HepG2 (cell line): ENCODE data around the gene UBE3D. TPM values are rescaled to one million over a fixed set of nuclear protein-coding genes. Genes with fewer than 3 reads are reported as not detected.

Experiments
- ATF1 ChIP-seq: IDR thresholded peaks from 2 replicates; pipeline ENCODE4 v1.6.1; 2016; ENCODE audit warnings: mild to moderate bottlenecking, control low read depth
- HIVEP1 ChIP-seq: sonication (generic); formaldehyde crosslinking; IDR thresholded peaks from 2 replicates; pipeline ENCODE4 v1.4.0; 2020; ENCODE audit warnings: mild to moderate bottlenecking, missing genetic modification reagents
- HNRNPK ChIP-seq: fragments of 200-400 bp; formaldehyde crosslinking; IDR thresholded peaks from 2 replicates; pipeline ENCODE4 v1.6.1; 2018; ENCODE audit warnings: low read length, low read depth, moderate library complexity, mild to moderate bottlenecking; ENCODE audit not compliant: poor library complexity, severe bottlenecking
- MAZ ChIP-seq, 2 experiments: sonication (generic) in 1 of 2; formaldehyde crosslinking in 1 of 2; IDR thresholded peaks; 2 replicates each; pipeline versions ENCODE4 v1.5.0 to v1.6.1; 2012 to 2020; ENCODE audit warnings: low read depth in 2 of 2, mild to moderate bottlenecking in 2 of 2, borderline replicate concordance in 1 of 2, improper control_type of control experiment in 1 of 2, low read length in 1 of 2, missing genetic modification reagents in 1 of 2, moderate library complexity in 1 of 2
- MED1 ChIP-seq: sonication (generic); formaldehyde crosslinking; IDR thresholded peaks from 2 replicates; pipeline ENCODE4 v1.4.0; 2020; ENCODE audit warnings: missing genetic modification reagents
- MTF1 ChIP-seq: sonication (generic); formaldehyde crosslinking; IDR thresholded peaks from 2 replicates; pipeline ENCODE4 v1.5.0; 2020; ENCODE audit warnings: missing genetic modification reagents
- NFIB ChIP-seq: sonication (generic); formaldehyde crosslinking; IDR thresholded peaks from 2 replicates; pipeline ENCODE4 v1.9.0; 2021; ENCODE audit warnings: missing genetic modification reagents, mild to moderate bottlenecking, borderline replicate concordance
- NFKB2 ChIP-seq: sonication (generic); formaldehyde crosslinking; IDR thresholded peaks from 2 replicates; pipeline ENCODE4 v1.4.0; 2020; ENCODE audit warnings: missing genetic modification reagents, borderline replicate concordance
- PCBP2 ChIP-seq: fragments of 200-400 bp; formaldehyde crosslinking; optimal IDR thresholded peaks from 2 replicates; pipeline ENCODE3; 2018; ENCODE audit warnings: low read length, low read depth; ENCODE audit not compliant: poor library complexity, severe bottlenecking
- RFX3 ChIP-seq: IDR thresholded peaks from 2 replicates; pipeline ENCODE4 v1.6.1; 2016; ENCODE audit warnings: missing biosample characterization, missing genetic modification reagents
- SP1 ChIP-seq, 2 experiments: fragments of 450-650 bp in 1 of 2; sonication (generic) in 1 of 2; formaldehyde crosslinking in 1 of 2; IDR thresholded peaks; 2 replicates each; pipeline versions ENCODE4 v1.4.0 to v1.6.1; 2016 to 2020; ENCODE audit warnings: missing genetic modification reagents in 1 of 2
- TCF7 ChIP-seq: sonication (generic); IDR thresholded peaks from 2 replicates; pipeline ENCODE4 v1.6.1; 2016; ENCODE audit warnings: antibody characterized with exemption, low read depth
- TMF1 ChIP-seq: sonication (generic); formaldehyde crosslinking; IDR thresholded peaks from 2 replicates; pipeline ENCODE4 v1.8.1; 2022; ENCODE audit warnings: low read depth, missing genetic modification reagents
- ZFP82 ChIP-seq: sonication (generic); formaldehyde crosslinking; IDR thresholded peaks from 2 replicates; pipeline ENCODE4 v1.5.1; 2020; ENCODE audit warnings: mild to moderate bottlenecking, missing genetic modification reagents, borderline replicate concordance
- ZNF253 ChIP-seq: sonication (generic); formaldehyde crosslinking; IDR thresholded peaks from 2 replicates; pipeline ENCODE4 v1.8.0; 2022; ENCODE audit warnings: mild to moderate bottlenecking, missing genetic modification reagents, borderline replicate concordance
- ZNF326 ChIP-seq: sonication (generic); formaldehyde crosslinking; IDR thresholded peaks from 2 replicates; pipeline ENCODE4 v1.4.0; 2020; ENCODE audit warnings: missing genetic modification reagents, borderline replicate concordance
- ZNF33B ChIP-seq: sonication (generic); formaldehyde crosslinking; IDR thresholded peaks from 2 replicates; pipeline ENCODE4 v1.5.1; 2020; ENCODE audit warnings: mild to moderate bottlenecking, missing genetic modification reagents
- ZNF564 ChIP-seq: sonication (generic); formaldehyde crosslinking; IDR thresholded peaks from 2 replicates; pipeline ENCODE4 v1.8.1; 2023; ENCODE audit warnings: mild to moderate bottlenecking, missing genetic modification reagents
- ZNF674 ChIP-seq: sonication (generic); formaldehyde crosslinking; IDR thresholded peaks from 2 replicates; pipeline ENCODE4 v1.5.0; 2020; ENCODE audit warnings: low read depth, mild to moderate bottlenecking, missing genetic modification reagents
- ZNF83 ChIP-seq: sonication (generic); formaldehyde crosslinking; IDR thresholded peaks from 2 replicates; pipeline ENCODE4 v1.4.0; 2020; ENCODE audit warnings: missing genetic modification reagents, mild to moderate bottlenecking, borderline replicate concordance
- ZSCAN29 ChIP-seq: sonication (generic); formaldehyde crosslinking; conservative IDR thresholded peaks from 2 replicates; pipeline ENCODE4 v1.4.0; 2020; ENCODE audit warnings: mild to moderate bottlenecking, missing genetic modification reagents
- ZSCAN9 ChIP-seq: IDR thresholded peaks from 2 replicates; pipeline ENCODE4 v1.6.1; 2016; ENCODE audit warnings: borderline replicate concordance
- polyA plus RNA-seq, 8 experiments: library from polyadenylated mRNA; depleted of rRNA in 3 of 8; stranded (reverse) in 7 of 8; unstranded in 1 of 8; fragments of >200 nt; fragmentation: Illumina TruSeq in 4 of 8; extraction: Trizol in 4 of 8; gene quantifications; 2 replicates each; pipeline versions ENCODE4 v1.2.1 to v1.2.3, GENCODE V29; 2011 to 2016; ENCODE audit warnings: low read depth in 4 of 8, missing spikeins in 1 of 8, mixed read lengths in 1 of 8; ENCODE audit not compliant: insufficient read depth in 1 of 8
- total RNA-seq, 5 experiments: library from RNA; depleted of rRNA; stranded (reverse); fragments of >200 nt; fragmentation: Illumina TruSeq; extraction: Trizol; gene quantifications; 2 replicates each; pipeline ENCODE4 v1.2.3, GENCODE V29; 2016; ENCODE audit warnings: low read depth in 1 of 5
- TF ChIP-seq, protein P1 (sequence below): sonication (generic); formaldehyde crosslinking; IDR thresholded peaks from 2 replicates; pipeline ENCODE4 v1.5.0; 2020; ENCODE audit warnings: missing genetic modification reagents, mild to moderate bottlenecking, borderline replicate concordance
- TF ChIP-seq, protein P2 (sequence below): sonication (generic); formaldehyde crosslinking; IDR thresholded peaks from 2 replicates; pipeline ENCODE4 v1.8.1; 2023; ENCODE audit warnings: missing genetic modification reagents, mild to moderate bottlenecking, borderline replicate concordance
- TF ChIP-seq, protein P3 (sequence below): sonication (generic); formaldehyde crosslinking; IDR thresholded peaks from 2 replicates; pipeline ENCODE4 v1.9.0; 2021; ENCODE audit warnings: missing genetic modification reagents, mild to moderate bottlenecking, borderline replicate concordance

Gene UBE3D
- total and polyA plus RNA-seq, 2 of the 13 experiments (the other 11 are each of a cell fraction or from before 2014, with no cell fraction given) = 5.1 to 11.4 TPM

DNA sequence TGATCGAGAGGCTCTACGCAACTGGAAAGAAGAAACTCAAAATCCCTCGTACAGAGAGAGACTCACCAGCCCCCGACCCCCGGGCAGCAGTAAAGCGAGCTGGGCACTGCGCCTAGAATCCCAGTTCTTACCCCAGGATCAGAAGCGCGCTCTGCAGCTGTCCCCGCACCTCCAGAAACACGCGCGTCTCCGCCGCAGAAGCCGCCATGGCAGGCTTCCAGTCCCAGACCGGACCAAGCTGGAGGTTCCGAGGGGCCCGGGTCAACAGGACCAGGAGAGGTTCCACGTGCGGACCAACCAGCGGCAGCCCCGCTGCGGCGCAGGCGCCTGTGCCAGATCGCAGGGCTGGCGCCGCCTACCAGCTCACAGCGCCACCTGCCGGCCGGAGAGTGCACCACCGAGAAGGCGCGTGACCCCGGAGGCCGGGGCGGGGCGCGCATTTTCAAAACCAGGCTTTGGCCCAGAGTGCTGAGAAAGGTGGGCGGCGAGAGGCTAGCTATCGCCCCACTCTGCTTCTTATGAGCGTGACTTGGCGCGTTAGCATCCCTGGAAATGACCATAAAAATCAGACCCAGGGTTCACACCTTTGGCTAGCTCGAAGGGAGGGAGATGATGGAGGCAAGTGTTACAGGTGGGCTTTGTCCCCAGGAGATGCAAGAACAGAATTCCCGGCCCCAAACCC, at the start of gene UBE3D (continued):
- TF ChIP-seq, protein P1, sequence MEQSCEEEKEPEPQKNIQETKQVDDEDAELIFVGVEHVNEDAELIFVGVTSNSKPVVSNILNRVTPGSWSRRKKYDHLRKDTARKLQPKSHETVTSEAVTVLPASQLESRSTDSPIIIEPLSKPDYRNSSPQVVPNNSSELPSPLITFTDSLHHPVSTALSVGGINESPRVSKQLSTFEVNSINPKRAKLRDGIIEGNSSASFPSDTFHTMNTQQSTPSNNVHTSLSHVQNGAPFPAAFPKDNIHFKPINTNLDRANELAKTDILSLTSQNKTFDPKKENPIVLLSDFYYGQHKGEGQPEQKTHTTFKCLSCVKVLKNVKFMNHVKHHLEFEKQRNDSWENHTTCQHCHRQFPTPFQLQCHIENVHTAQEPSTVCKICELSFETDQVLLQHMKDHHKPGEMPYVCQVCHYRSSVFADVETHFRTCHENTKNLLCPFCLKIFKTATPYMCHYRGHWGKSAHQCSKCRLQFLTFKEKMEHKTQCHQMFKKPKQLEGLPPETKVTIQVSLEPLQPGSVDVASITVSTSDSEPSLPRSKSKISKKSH = peak; percentile 90; the same call in 1 of the 2 replicates
- TF ChIP-seq, protein P2, sequence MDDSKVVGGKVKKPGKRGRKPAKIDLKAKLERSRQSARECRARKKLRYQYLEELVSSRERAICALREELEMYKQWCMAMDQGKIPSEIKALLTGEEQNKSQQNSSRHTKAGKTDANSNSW (CRISPR knock-in tag) = 0 out of 2 replicates have a peak, but pooled peaks have one; percentile 60
- TF ChIP-seq ZNF253 (no peak), ZFP82 (CRISPR knock-in tag) (no peak), NFKB2 (CRISPR knock-in tag) (peak; percentile 85; the same call in 1 of the 2 replicates), ZNF674 (CRISPR knock-in tag) (no peak), ZNF33B (CRISPR knock-in tag) (no peak), ATF1 (CRISPR knock-in tag) (no peak), NFIB (CRISPR knock-in tag) (no peak), ZNF83 (CRISPR knock-in tag) (no peak), MED1 (CRISPR knock-in tag) (peak; percentile 52; the same call in 1 of the 2 replicates), HNRNPK (peak; percentile 20), ZSCAN9 (CRISPR knock-in tag) (peak; percentile 79; the same call in 1 of the 2 replicates), MAZ (IDR thresholded peaks at IDR 0.05; ENCODE audit: borderline replicate concordance, low read depth, low read length) (no peak), MAZ (CRISPR knock-in tag; IDR thresholded peaks at IDR 0.05; ENCODE audit: low read depth) (peak; percentile 29; the same call in 1 of the 2 replicates), ZNF564 (CRISPR knock-in tag) (peak; percentile 64; the same call in 1 of the 2 replicates), ZSCAN29 (CRISPR knock-in tag) (0 out of 2 replicates have a peak, but pooled peaks have one; percentile 33), PCBP2 (no peak), MTF1 (CRISPR knock-in tag) (no peak), TMF1 (peak; percentile 82), SP1 (IDR thresholded peaks at IDR 0.05) (no peak), SP1 (CRISPR knock-in tag; IDR thresholded peaks at IDR 0.05) (peak; percentile 86), HIVEP1 (CRISPR knock-in tag) (peak; percentile 81; the same call in 1 of the 2 replicates), ZNF326 (CRISPR knock-in tag) (no peak), RFX3 (CRISPR knock-in tag) (no peak), TCF7 (no peak)
- TF ChIP-seq, protein P3, sequence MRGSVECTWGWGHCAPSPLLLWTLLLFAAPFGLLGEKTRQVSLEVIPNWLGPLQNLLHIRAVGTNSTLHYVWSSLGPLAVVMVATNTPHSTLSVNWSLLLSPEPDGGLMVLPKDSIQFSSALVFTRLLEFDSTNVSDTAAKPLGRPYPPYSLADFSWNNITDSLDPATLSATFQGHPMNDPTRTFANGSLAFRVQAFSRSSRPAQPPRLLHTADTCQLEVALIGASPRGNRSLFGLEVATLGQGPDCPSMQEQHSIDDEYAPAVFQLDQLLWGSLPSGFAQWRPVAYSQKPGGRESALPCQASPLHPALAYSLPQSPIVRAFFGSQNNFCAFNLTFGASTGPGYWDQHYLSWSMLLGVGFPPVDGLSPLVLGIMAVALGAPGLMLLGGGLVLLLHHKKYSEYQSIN (CRISPR knock-in tag) = no peak
